GM06990 (cell line): ENCODE results near the gene ARSI.

Experiments
- DNase-seq: peaks from one replicate; pipeline ENCODE4 v3.0.0-alpha.2; 2011; ENCODE audit not compliant: insufficient read length; ENCODE audit errors: extremely low read depth
- H3K27me3 ChIP-seq: replicated peaks from 2 replicates; pipeline ENCODE4 v1.6.0; 2011; ENCODE audit warnings: low read length; ENCODE audit not compliant: control insufficient read depth, insufficient read depth
- H3K36me3 ChIP-seq: 2 replicates; pipeline ENCODE4 v1.5.1; 2011; ENCODE audit warnings: low read length; ENCODE audit not compliant: control insufficient read depth, insufficient read depth
- H3K4me3 ChIP-seq: replicated peaks from 2 replicates; pipeline ENCODE4 v1.5.1; 2011; ENCODE audit warnings: low read depth, mild to moderate bottlenecking, control low read depth, low read length
- TF ChIP-seq, protein P1 (sequence below): IDR thresholded peaks from 2 replicates; pipeline ENCODE4 v1.5.1; 2011; ENCODE audit warnings: low read length, control low read depth, mild to moderate bottlenecking, inconsistent platforms; ENCODE audit not compliant: insufficient read depth, poor library complexity, severe bottlenecking

Gene ARSI

DNA sequence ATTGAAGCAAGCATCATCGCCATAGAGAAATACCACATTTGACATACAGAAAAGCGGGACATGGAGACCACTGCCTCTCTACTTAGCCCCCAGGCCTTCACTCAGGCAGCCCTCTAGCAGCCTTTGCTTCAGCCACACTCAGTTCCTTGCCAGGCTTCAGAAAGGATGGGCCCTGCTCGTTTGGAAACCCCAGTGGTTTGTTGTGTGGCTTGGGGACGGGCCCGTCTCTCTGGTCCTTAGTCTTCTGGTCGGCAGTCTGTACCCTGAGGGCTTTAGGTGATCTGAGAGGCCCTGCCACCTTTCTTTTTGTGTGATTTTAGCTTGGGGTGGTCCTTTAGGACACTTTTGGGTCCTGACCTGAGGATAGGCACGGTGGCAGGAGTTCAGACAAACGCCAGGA lies 21.1 kb upstream of the ARSI start:
- DNase-seq = no peak
- H3K4me3 ChIP-seq = no peak overlapping the region
- no peaks in the 10 kb centered on the region for H3K36me3 ChIP-seq
- TF ChIP-seq, protein P1, sequence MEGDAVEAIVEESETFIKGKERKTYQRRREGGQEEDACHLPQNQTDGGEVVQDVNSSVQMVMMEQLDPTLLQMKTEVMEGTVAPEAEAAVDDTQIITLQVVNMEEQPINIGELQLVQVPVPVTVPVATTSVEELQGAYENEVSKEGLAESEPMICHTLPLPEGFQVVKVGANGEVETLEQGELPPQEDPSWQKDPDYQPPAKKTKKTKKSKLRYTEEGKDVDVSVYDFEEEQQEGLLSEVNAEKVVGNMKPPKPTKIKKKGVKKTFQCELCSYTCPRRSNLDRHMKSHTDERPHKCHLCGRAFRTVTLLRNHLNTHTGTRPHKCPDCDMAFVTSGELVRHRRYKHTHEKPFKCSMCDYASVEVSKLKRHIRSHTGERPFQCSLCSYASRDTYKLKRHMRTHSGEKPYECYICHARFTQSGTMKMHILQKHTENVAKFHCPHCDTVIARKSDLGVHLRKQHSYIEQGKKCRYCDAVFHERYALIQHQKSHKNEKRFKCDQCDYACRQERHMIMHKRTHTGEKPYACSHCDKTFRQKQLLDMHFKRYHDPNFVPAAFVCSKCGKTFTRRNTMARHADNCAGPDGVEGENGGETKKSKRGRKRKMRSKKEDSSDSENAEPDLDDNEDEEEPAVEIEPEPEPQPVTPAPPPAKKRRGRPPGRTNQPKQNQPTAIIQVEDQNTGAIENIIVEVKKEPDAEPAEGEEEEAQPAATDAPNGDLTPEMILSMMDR = no peak
- H3K27me3 ChIP-seq = peaks cover 3% of the 10 kb centered on the region

DNA sequence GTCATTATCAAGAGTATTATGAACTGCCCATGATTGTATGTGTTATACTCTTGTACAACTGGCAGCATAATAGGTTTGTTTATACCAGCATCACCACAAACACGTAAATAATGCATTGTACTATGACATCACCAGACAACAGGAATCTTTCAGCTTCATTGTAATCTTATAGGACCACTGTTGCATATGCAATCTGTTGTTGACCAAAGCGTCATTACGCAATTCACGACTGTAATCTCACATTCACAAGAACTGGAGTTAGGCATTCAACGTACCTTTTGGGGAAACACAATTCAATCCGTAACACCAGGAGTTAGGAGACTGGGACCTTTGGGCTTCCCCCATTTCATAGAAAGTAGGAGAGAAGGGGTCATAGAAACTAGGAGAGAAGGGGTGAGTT lies 20.4 kb upstream of the ARSI start:
- Histone ChIP-seq H3K27me3 (peaks cover 2% of the 10 kb centered on the region), H3K4me3 (no peak overlapping the region), H3K36me3 (no peaks in the 10 kb centered on the region)
- TF ChIP-seq, protein P1 = no peak
- DNase-seq = no peak

DNA sequence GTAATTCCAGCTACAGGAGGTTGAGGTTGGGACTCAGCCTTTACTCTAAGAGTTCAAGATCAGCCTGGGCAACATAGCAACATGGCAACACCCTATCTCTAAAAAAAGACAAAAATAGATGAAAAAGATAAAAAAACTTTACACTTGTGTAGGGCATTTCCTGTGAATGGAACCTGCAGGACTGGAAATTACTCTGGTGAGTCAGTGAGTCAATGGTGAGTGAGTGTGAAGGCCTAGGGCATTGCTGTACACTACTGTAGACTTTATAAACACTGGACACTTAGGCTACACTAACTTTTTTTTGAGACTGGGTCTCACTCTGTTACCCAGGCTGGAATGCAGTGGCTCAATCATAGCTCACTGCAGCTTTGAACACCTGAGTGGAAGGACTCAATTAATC lies 19.5 kb upstream of the ARSI start:
- TF ChIP-seq, protein P1 = no peak
- Histone ChIP-seq H3K4me3 (no peak overlapping the region), H3K36me3 (no peaks in the 10 kb centered on the region), H3K27me3 (peaks cover 2% of the 10 kb centered on the region)
- DNase-seq = no peak

DNA sequence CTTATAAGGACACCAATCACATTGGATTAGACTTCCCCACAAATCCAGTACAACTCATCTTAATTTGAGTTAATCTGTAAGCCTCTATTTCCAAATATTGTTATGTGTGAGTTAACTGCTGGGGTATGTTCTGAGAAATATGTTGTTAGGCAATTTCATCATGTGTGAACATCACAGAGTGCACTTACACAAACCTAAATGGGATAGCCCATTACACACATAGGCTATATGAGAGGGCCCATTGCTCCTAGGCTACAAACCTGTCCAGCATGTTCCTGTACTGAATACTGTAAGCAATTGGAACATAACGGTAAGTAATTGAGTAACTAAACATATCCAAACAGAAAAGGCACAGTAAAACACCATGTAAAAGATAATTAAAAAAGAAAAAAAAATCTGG lies 19.1 kb upstream of the ARSI start:
- H3K36me3 ChIP-seq = no peaks in the 10 kb centered on the region
- H3K27me3 ChIP-seq = peaks cover 2% of the 10 kb centered on the region
- TF ChIP-seq, protein P1 = no peak
- no peak for DNase-seq
- no peak overlapping the region for H3K4me3 ChIP-seq

DNA sequence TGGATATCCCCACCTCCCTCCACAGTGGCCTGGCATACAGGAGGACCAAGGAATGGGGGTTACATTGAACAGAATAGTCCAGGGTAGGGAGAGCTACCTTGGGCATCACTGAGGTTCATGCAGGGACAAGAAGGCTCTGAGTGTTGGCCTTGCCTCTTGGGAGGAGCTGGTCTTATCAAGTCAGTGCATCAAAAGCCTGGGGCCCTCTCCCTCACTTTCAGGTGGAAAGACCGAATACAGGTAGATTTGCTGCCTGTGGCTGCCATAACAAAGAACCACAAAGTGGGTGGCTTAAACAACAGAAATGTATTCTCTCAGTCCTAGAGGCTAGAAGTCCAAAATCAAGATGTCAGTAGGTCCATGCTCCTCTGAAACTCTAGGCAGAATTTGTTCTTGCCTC lies 18.5 kb upstream of the ARSI start:
- DNase-seq = no peak
- TF ChIP-seq, protein P1 = no peak
- Histone ChIP-seq H3K36me3 (no peaks in the 10 kb centered on the region), H3K27me3 (peaks cover 2% of the 10 kb centered on the region), H3K4me3 (no peak overlapping the region)

DNA sequence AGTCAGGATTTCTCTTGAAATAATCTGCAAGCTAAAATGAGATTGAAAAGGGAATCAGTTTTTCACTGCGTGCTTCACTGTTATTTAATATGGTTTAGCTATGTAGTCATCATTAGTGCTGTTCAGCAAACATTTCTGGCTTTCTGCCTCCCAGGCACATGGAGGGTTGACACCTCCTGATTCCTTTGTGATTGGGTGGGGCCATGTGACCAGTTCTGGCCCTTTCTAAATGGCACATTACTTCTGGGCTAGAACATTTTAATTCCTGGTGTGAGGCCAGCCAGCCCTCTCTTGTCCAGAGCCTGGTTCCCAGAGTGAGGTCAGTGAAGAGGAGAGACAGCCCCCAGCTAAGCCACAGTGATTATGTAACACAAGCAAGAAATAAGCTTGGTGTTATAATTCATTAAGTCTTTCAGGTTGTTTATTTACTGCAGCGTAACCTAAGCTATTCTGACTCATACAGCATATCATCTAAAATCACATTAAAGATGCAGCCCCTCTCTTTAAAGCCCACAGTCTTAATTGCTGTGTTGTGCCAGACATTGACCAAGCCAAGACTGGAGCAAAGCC lies 17.4 kb upstream of the ARSI start:
- no peaks in the 10 kb centered on the region for H3K36me3 ChIP-seq
- DNase-seq = no peak
- TF ChIP-seq, protein P1 = no peak
- no peak overlapping the region for H3K4me3 ChIP-seq
- H3K27me3 ChIP-seq = no peaks in the 10 kb centered on the region
